T-cell (primary cell): ENCODE data around the gene SMARCA4. TPM values are rescaled to one million over a fixed set of nuclear protein-coding genes. Genes with fewer than 3 reads are reported as not detected.
A peak's percentile ranks its signal among the peaks of the same experiment; 100 is the strongest.

ENCODE experiments used
- ATAC-seq, 4 experiments: fragments of 200-7000 bp in 3 of 4; fragments of 150-1000 bp in 1 of 4; cut with Tn5 transposase; replicated peaks in 1 of 4; 1 replicate in 3 of 4; 2 replicates in 1 of 4; pipeline ENCODE4 v1.10.0; 2021; ENCODE audit warnings: moderate library complexity in 3 of 4, mild to moderate bottlenecking in 2 of 4, moderate number of reproducible peaks in 1 of 4
- CTCF ChIA-PET, 2 donors: fragments of 300-600 bp; sonication (Branson Sonifier 250); formaldehyde crosslinking; loops; one replicate each; lab custom pipeline; 2022; ENCODE audit warnings: antibody characterized with exemption in 2 of 2; lab: Charles Lee
- POLR2A ChIA-PET, 2 donors: fragments of 300-600 bp; sonication (Branson Sonifier 250); formaldehyde crosslinking; loops; one replicate each; lab custom pipeline; 2022; ENCODE audit warnings: antibody characterized with exemption in 2 of 2; lab: Charles Lee
- DNase-seq, 35 experiments: peaks; one replicate each; pipeline versions ENCODE4 v3.0.0 to v3.0.0-alpha.2; 2013 to 2023
- H3K27ac ChIP-seq: one replicate; pipeline ENCODE4 v1.5.1; 2013; ENCODE audit warnings: low read length
- H3K27me3 ChIP-seq, 2 experiments: replicated peaks in 1 of 2; 1 replicate in 1 of 2; 2 replicates in 1 of 2; pipeline versions ENCODE4 v1.6.1 to v1.7.0; 2013; ENCODE audit warnings: low read length in 1 of 2, mixed read lengths in 1 of 2; ENCODE audit not compliant: control insufficient read depth in 2 of 2, insufficient read depth in 2 of 2; ENCODE audit errors: extremely low read depth in 1 of 2
- H3K36me3 ChIP-seq, 2 donors: 1 replicate in 1 of 2; 2 replicates in 1 of 2; pipeline versions ENCODE4 v1.6.1 to v1.7.0; 2013; ENCODE audit warnings: low read length in 1 of 2; ENCODE audit not compliant: control insufficient read depth in 2 of 2, insufficient read depth in 1 of 2; ENCODE audit errors: extremely low read depth in 1 of 2
- H3K4me1 ChIP-seq, 2 experiments: 1 replicate in 1 of 2; 2 replicates in 1 of 2; pipeline versions ENCODE4 v1.6.1 to v1.7.0; 2013; ENCODE audit warnings: low read length in 2 of 2, mixed read lengths in 1 of 2; ENCODE audit not compliant: insufficient read depth in 2 of 2, control insufficient read depth in 1 of 2; ENCODE audit errors: extremely low read depth in 1 of 2
- H3K4me3 ChIP-seq, 2 donors: 1 replicate in 1 of 2; 2 replicates in 1 of 2; pipeline versions ENCODE4 v1.5.1 to v1.7.0; 2013; ENCODE audit warnings: mild to moderate bottlenecking in 2 of 2, low read length in 1 of 2, moderate library complexity in 1 of 2; ENCODE audit not compliant: control insufficient read depth in 1 of 2; ENCODE audit errors: extremely low read depth in 1 of 2
- H3K9me3 ChIP-seq: 2 replicates; pipeline ENCODE4 v1.7.0; 2013
- H3K27ac Mint-ChIP-seq, 2 donors: one replicate each; pipeline ENCODE4 v1.8.0; 2020 to 2021; ENCODE audit warnings: mild to moderate bottlenecking in 2 of 2, mixed read lengths in 2 of 2
- H3K27me3 Mint-ChIP-seq, 2 donors: one replicate each; pipeline ENCODE4 v1.8.0; 2021 to 2022; ENCODE audit warnings: mixed read lengths in 2 of 2
- H3K36me3 Mint-ChIP-seq: one replicate; pipeline ENCODE4 v1.8.0; 2021; ENCODE audit warnings: mixed read lengths
- H3K4me1 Mint-ChIP-seq, 3 donors: one replicate each; pipeline ENCODE4 v1.8.0; 2020 to 2022; ENCODE audit warnings: mixed read lengths in 3 of 3, mild to moderate bottlenecking in 1 of 3
- H3K4me3 Mint-ChIP-seq, 3 donors: one replicate each; pipeline ENCODE4 v1.8.0; 2020 to 2022; ENCODE audit warnings: mild to moderate bottlenecking in 3 of 3, mixed read lengths in 3 of 3, moderate library complexity in 3 of 3
- H3K9me3 Mint-ChIP-seq, 3 donors: one replicate each; pipeline ENCODE4 v1.8.0; 2020 to 2022; ENCODE audit warnings: mixed read lengths in 3 of 3
- WGBS: methylation state at CpG from one replicate; pipeline ENCODE4 v1.1.5; 2013; ENCODE audit warnings: missing lambda C conversion rate; ENCODE audit not compliant: insufficient coverage; 5-methylcytosine and 5-hydroxymethylcytosine counted together
- total RNA-seq, 35 experiments: library from RNA in 6 of 35; stranded (reverse) in 6 of 35; fragments of 120-200 nt in 1 of 35; gene quantifications; one replicate each; pipeline versions ENCODE4 v1.2.1 to v1.2.4 and lab custom pipeline; 2013 to 2026

The SMARCA4 gene
- total RNA-seq, 5 donors from 2014 or later (not counting 1 experiment from before 2014, with no cell fraction given) = 93.4 to 114 (median 109) TPM

- peaks cover 0 to 6% (median under 1%) of the 10 kb centered on the region in 3 donors for H3K4me1 Mint-ChIP-seq
- no peak overlapping the region for H3K27ac Mint-ChIP-seq
- WGBS = 97% methylated on average over 15 of the region's 33 CpGs
- ChIA-PET POLR2A (interaction anchor here in 1 of 2 donors (0.6 kb wide), 1 partner anchor 9 kb away, joined by 3 read pairs; no protein-coding TSS in a partner anchor), CTCF (no interaction called here)
- no peaks in the 10 kb centered on the region for H3K27me3 Mint-ChIP-seq
- H3K9me3 Mint-ChIP-seq = no peaks in the 10 kb centered on the region
- Histone ChIP-seq H3K9me3 (no peaks in the 10 kb centered on the region), H3K36me3 (peaks cover 23 to 42% of the 10 kb centered on the region in 2 donors), H3K4me3 (no peak overlapping the region), H3K4me1 (peaks cover 0 to under 1% of the 10 kb centered on the region in 2 experiments), H3K27me3 (no peaks in the 10 kb centered on the region), H3K27ac (no peak overlapping the region)
- ATAC-seq (no peak), DNase-seq (no peak)
- no peak overlapping the region for H3K4me3 Mint-ChIP-seq
- H3K36me3 Mint-ChIP-seq = peaks cover 8% of the 10 kb centered on the region
These were observed 38.8 kb upstream of the SMARCA4 start for GRCh38 chr19:10921910-10922637.

DNA sequence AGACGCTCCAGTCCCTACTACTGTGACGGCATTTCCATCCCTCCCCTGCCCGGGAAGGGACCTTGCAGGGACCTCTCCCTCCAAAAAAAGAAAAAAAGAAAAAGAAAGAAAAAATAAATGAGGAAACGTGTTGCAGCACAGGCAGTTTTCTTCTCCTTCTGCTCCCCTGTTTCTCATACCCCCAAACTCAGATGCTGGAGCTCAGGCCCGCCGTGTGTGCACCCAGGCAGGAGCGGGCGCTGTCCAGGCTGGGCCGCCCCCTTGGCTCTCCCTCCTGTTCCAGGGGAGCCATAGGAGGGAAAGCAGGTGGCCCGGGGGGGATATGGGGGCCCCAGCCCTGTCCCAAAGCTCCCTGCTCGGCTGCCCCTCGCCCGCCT lies 38.2 kb upstream of the SMARCA4 start:
- H3K27ac Mint-ChIP-seq = no peak overlapping the region
- Histone ChIP-seq H3K4me3 (no peak overlapping the region), H3K9me3 (no peaks in the 10 kb centered on the region), H3K4me1 (peaks cover 0 to 6% of the 10 kb centered on the region in 2 experiments), H3K27ac (no peak overlapping the region), H3K27me3 (no peaks in the 10 kb centered on the region), H3K36me3 (peaks cover 23 to 42% of the 10 kb centered on the region in 2 donors)
- H3K27me3 Mint-ChIP-seq = no peaks in the 10 kb centered on the region
- H3K4me3 Mint-ChIP-seq = no peak overlapping the region
- POLR2A ChIA-PET = no interaction called here
- WGBS = 80% methylated on average over 1 of the region's 13 CpGs
- no peaks in the 10 kb centered on the region for H3K9me3 Mint-ChIP-seq
- H3K4me1 Mint-ChIP-seq = peaks cover 4 to 11% (median 4%) of the 10 kb centered on the region in 3 donors
- H3K36me3 Mint-ChIP-seq = peaks cover 8% of the 10 kb centered on the region
- DNase-seq (no peak), ATAC-seq (no peak)
- CTCF ChIA-PET = no interaction called here

GRCh38 chr19:10923260-10924112 lies 37.3 kb upstream of the SMARCA4 start:
- peaks cover 8% of the 10 kb centered on the region for H3K36me3 Mint-ChIP-seq
- H3K36me3 ChIP-seq = peaks cover 23 to 42% of the 10 kb centered on the region in 2 donors
- DNase-seq (no peak), ATAC-seq (no peak)
- no peaks in the 10 kb centered on the region for H3K9me3 ChIP-seq
- H3K9me3 Mint-ChIP-seq = no peaks in the 10 kb centered on the region
- H3K4me3 ChIP-seq = no peak overlapping the region
- H3K27me3 Mint-ChIP-seq = no peaks in the 10 kb centered on the region
- no peak overlapping the region for H3K27ac ChIP-seq
- H3K4me3 Mint-ChIP-seq = no peak overlapping the region
- H3K4me1 Mint-ChIP-seq = peaks cover 10 to 17% (median 10%) of the 10 kb centered on the region in 3 donors
- no peaks in the 10 kb centered on the region for H3K27me3 ChIP-seq
- ChIA-PET CTCF (no interaction called here), POLR2A (no interaction called here)
- 98% methylated on average over 17 of the region's 29 CpGs for WGBS
- H3K27ac Mint-ChIP-seq = no peak overlapping the region
- peaks cover 2 to 12% of the 10 kb centered on the region in 2 experiments for H3K4me1 ChIP-seq

DNA sequence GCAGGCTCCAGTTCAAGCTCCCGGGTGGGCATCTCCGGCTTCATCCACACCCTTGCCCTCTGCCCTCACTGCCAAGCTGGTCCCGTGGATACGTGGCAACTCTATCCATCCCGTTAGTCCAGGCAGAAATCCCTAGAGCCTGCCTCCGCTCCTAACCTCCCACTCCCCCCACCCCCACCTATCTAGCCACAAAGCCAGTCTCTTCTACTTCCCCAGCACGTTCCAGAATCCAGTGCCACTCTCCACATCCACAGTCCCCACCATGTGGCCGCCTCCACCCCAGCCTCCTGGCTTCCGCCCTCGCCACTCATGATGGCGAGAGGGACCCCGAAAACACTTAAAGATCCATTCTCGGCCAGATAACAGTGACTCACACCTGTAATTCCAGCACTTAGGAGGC lies 36.2 kb upstream of the SMARCA4 start:
- Histone ChIP-seq H3K9me3 (no peaks in the 10 kb centered on the region), H3K4me3 (no peak overlapping the region), H3K27me3 (no peaks in the 10 kb centered on the region), H3K36me3 (peaks cover 18 to 40% of the 10 kb centered on the region in 2 donors), H3K4me1 (peaks cover 5 to 18% of the 10 kb centered on the region in 2 experiments), H3K27ac (no peak overlapping the region)
- Mint-ChIP-seq H3K4me1 (peaks cover 12 to 17% (median 15%) of the 10 kb centered on the region in 3 donors), H3K36me3 (peaks cover 8% of the 10 kb centered on the region), H3K4me3 (no peak overlapping the region), H3K9me3 (no peaks in the 10 kb centered on the region), H3K27me3 (no peaks in the 10 kb centered on the region), H3K27ac (peak overlapping the region in 1 of 2 donors; percentile 23)
- ChIA-PET POLR2A (no interaction called here), CTCF (no interaction called here)
- 93% methylated on average over 12 of the region's 13 CpGs for WGBS
- DNase-seq = no peak
- no peak for ATAC-seq

DNA sequence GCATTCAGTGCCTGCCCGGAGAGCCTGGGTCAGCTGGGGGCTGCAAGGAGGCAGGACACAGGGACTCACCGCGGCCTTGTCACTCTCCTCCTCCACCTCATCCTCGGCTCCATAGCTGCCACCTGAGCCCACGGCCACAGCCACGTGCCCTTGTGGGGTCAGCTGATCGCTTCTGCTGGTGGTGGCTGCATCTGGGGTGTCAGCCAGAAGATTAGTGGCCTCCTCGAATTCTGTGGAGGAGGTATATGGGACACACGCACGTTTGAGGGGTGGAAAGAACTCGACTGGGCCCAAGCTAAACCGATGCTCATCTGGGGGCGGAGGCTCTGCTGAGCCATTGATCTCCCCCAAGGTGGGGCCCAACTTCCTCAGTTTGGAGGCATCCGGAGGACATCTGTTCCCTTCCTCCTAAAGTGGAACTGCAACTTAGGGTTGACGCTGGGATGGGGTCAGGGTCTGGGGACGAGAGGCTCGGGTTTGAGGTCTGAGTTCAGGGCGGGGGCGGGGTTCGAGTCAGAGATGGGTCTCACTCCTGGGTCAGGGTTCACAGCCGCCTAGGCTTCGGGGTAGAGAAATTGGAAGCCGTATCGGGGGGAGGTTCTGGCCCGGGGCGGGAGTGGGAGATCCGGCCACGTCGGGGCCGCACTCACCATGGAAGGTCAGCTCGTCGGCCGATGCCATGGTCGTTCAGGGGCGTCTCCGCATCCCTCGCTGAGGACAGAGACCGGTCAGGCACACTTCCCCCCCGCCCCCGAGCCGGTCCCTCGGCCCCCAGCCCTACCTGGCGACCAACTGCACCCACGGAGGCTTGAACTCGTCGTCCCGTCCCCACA lies 32.9 kb upstream of the SMARCA4 start:
- Histone ChIP-seq H3K27ac (peak overlapping the region; percentile 59), H3K4me3 (peak overlapping the region; percentile 58 to 79), H3K9me3 (no peaks in the 10 kb centered on the region), H3K4me1 (peaks cover 13 to 36% of the 10 kb centered on the region in 2 experiments), H3K36me3 (peaks cover 3 to 26% of the 10 kb centered on the region in 2 donors), H3K27me3 (no peaks in the 10 kb centered on the region)
- Mint-ChIP-seq H3K36me3 (peaks cover 5% of the 10 kb centered on the region), H3K4me1 (peaks cover 17 to 31% (median 27%) of the 10 kb centered on the region in 3 donors), H3K27me3 (no peaks in the 10 kb centered on the region), H3K27ac (peak overlapping the region; percentile 87 to 93), H3K9me3 (no peaks in the 10 kb centered on the region), H3K4me3 (peak overlapping the region; percentile 90 to 92 (median 91))
- POLR2A ChIA-PET = interaction anchor here in 1 of 2 donors (0.6 kb wide), 1 partner anchor 133 kb away, joined by 3 read pairs; no protein-coding TSS in a partner anchor
- CTCF ChIA-PET = interaction anchor here in 1 of 2 donors (0.5 kb wide), 1 partner anchor 225 kb away, joined by 8 read pairs; no protein-coding TSS in a partner anchor
- peak in 3 of 4 experiments; percentile 3 to 6 (median 4) for ATAC-seq
- DNase-seq = peak in 4 of 35 experiments; percentile 10 to 31 (median 12)
- WGBS = under 1% methylated on average over 34 of the region's 47 CpGs
